CD14-positive monocyte (primary cell): ENCODE results near the gene LCN9. TPM values are rescaled to one million over a fixed set of nuclear protein-coding genes. Genes with fewer than 3 reads are reported as not detected.

ENCODE experiments used
- DNase-seq, 3 donors: peaks; one replicate each; pipeline ENCODE4 v3.0.0-alpha.2; 2011 to 2022
- H2AFZ ChIP-seq: 2 replicates; pipeline ENCODE4 v1.6.0; 2012; ENCODE audit warnings: mild to moderate bottlenecking, low read depth, low read length, inconsistent platforms; ENCODE audit not compliant: insufficient read depth, poor library complexity, severe bottlenecking
- H3K27ac ChIP-seq, 2 donors: 1 replicate in 1 of 2; 2 replicates in 1 of 2; pipeline ENCODE4 v1.5.1; 2012 to 2013; ENCODE audit warnings: low read length in 2 of 2, control low read depth in 1 of 2, inconsistent platforms in 1 of 2, low read depth in 1 of 2, mild to moderate bottlenecking in 1 of 2
- H3K27me3 ChIP-seq, 2 donors: one replicate each; pipeline versions ENCODE4 v1.6.0 to v1.6.1; 2011 to 2013; ENCODE audit warnings: low read length in 2 of 2; ENCODE audit not compliant: control insufficient read depth in 2 of 2, insufficient read depth in 2 of 2
- H3K36me3 ChIP-seq, 2 donors: replicated peaks in 1 of 2; 1 replicate in 1 of 2; 2 replicates in 1 of 2; pipeline versions ENCODE4 v1.5.1 to v1.6.1; 2012 to 2013; ENCODE audit warnings: low read length in 2 of 2, control low read depth in 1 of 2, inconsistent platforms in 1 of 2, mild to moderate bottlenecking in 1 of 2; ENCODE audit not compliant: insufficient read depth in 2 of 2, control insufficient read depth in 1 of 2
- H3K4me1 ChIP-seq, 2 donors: 1 replicate in 1 of 2; 2 replicates in 1 of 2; pipeline versions ENCODE4 v1.5.1 to v1.6.1; 2012 to 2013; ENCODE audit warnings: low read length in 2 of 2, control low read depth in 1 of 2, inconsistent platforms in 1 of 2, mild to moderate bottlenecking in 1 of 2, moderate library complexity in 1 of 2; ENCODE audit not compliant: insufficient read depth in 2 of 2, control insufficient read depth in 1 of 2
- H3K4me2 ChIP-seq: replicated peaks from 2 replicates; pipeline ENCODE3; 2012; ENCODE audit warnings: low read length, moderate library complexity, mild to moderate bottlenecking; ENCODE audit not compliant: poor library complexity, severe bottlenecking; ENCODE audit errors: extremely low read depth
- H3K4me3 ChIP-seq, 3 experiments: fragments of 200-600 bp in 1 of 3; sonication (generic) in 1 of 3; replicated peaks in 1 of 3; 1 replicate in 2 of 3; 2 replicates in 1 of 3; pipeline ENCODE4 v1.5.1; 2011 to 2013; ENCODE audit warnings: low read length in 3 of 3, mild to moderate bottlenecking in 3 of 3, control low read depth in 2 of 3, low read depth in 2 of 3, inconsistent platforms in 1 of 3, moderate library complexity in 1 of 3
- H3K79me2 ChIP-seq: 2 replicates; pipeline ENCODE4 v1.6.0; 2012; ENCODE audit warnings: mild to moderate bottlenecking, control low read depth, inconsistent platforms, low read length, moderate library complexity; ENCODE audit not compliant: insufficient read depth
- H3K9ac ChIP-seq: 2 replicates; pipeline ENCODE4 v1.6.0; 2017; ENCODE audit warnings: low read length, mild to moderate bottlenecking; ENCODE audit not compliant: insufficient read depth, poor library complexity, severe bottlenecking
- H3K9me3 ChIP-seq, 2 donors: replicated peaks in 1 of 2; 1 replicate in 1 of 2; 2 replicates in 1 of 2; pipeline versions ENCODE4 v1.5.1 to v1.6.1; 2012 to 2013; ENCODE audit warnings: low read length in 2 of 2, control low read depth in 1 of 2; ENCODE audit not compliant: control insufficient read depth in 1 of 2, insufficient read depth in 1 of 2
- H4K20me1 ChIP-seq: 2 replicates; pipeline ENCODE4 v1.6.0; 2012; ENCODE audit warnings: mild to moderate bottlenecking, low read length, control low read depth, moderate library complexity; ENCODE audit not compliant: insufficient read depth
- H3K27ac Mint-ChIP-seq, 7 donors: one replicate each; pipeline ENCODE4 v1.8.0; 2020; ENCODE audit warnings: mild to moderate bottlenecking in 7 of 7, mixed read lengths in 7 of 7, moderate library complexity in 6 of 7, inconsistent platforms in 2 of 7
- H3K27me3 Mint-ChIP-seq, 3 donors: one replicate each; pipeline ENCODE4 v1.8.0; 2021 to 2022; ENCODE audit warnings: low read depth in 3 of 3, mild to moderate bottlenecking in 3 of 3, mixed read lengths in 3 of 3, moderate library complexity in 3 of 3, inconsistent platforms in 1 of 3
- H3K36me3 Mint-ChIP-seq, 2 donors: one replicate each; pipeline ENCODE4 v1.8.0; 2020; ENCODE audit warnings: mixed read lengths in 2 of 2, inconsistent platforms in 1 of 2, mild to moderate bottlenecking in 1 of 2
- H3K4me1 Mint-ChIP-seq: one replicate; pipeline ENCODE4 v1.8.0; 2020; ENCODE audit warnings: mild to moderate bottlenecking, mixed read lengths
- H3K4me3 Mint-ChIP-seq, 2 donors: one replicate each; pipeline ENCODE4 v1.8.0; 2020; ENCODE audit warnings: mild to moderate bottlenecking in 2 of 2, mixed read lengths in 2 of 2, moderate library complexity in 1 of 2
- H3K9me3 Mint-ChIP-seq, 7 donors: one replicate each; pipeline ENCODE4 v1.8.0; 2020 to 2022; ENCODE audit warnings: mixed read lengths in 7 of 7, mild to moderate bottlenecking in 6 of 7, moderate library complexity in 6 of 7, inconsistent platforms in 2 of 7
- CTCF ChIP-seq: fragments of 200-600 bp; IDR thresholded peaks from one replicate; pipeline ENCODE4 v1.8.0; 2022; ENCODE audit warnings: antibody characterized with exemption, mild to moderate bottlenecking
- WGBS: methylation state at CpG from one replicate; pipeline ENCODE4 v1.1.5; 2013; ENCODE audit warnings: missing lambda C conversion rate; ENCODE audit not compliant: insufficient coverage; 5-methylcytosine and 5-hydroxymethylcytosine counted together
- intact Hi-C, 2 donors: fragments of 100-400 bp; cut with micrococcal nuclease; formaldehyde crosslinking; loops; one replicate each; pipeline versions ENCODE4 v1.15.0 to v1.15.1; 2023
- polyA plus RNA-seq, 3 donors: library from polyadenylated mRNA; depleted of rRNA in 1 of 3; unstranded in 2 of 3; stranded (reverse) in 1 of 3; fragments of 300-500 nt in 2 of 3; fragments of >200 nt in 1 of 3; fragmentation: Illumina TruSeq in 2 of 3; gene quantifications; 1 replicate in 2 of 3; 2 replicates in 1 of 3; pipeline ENCODE4 v1.2.3, GENCODE V29; 2012 to 2021

LCN9 gene
- polyA plus RNA-seq, 3 donors = not detected

- no peaks in the 10 kb centered on the region for H3K79me2 ChIP-seq
- no peaks in the 10 kb centered on the region for H3K36me3 Mint-ChIP-seq
- no peak overlapping the region for H3K4me2 ChIP-seq
- no peaks in the 10 kb centered on the region for H3K27me3 ChIP-seq
- no peak for TF ChIP-seq CTCF
- DNase-seq = no peak
- no peaks in the 10 kb centered on the region for H3K36me3 ChIP-seq
- H3K4me1 Mint-ChIP-seq = no peaks in the 10 kb centered on the region
- H3K4me1 ChIP-seq = no peaks in the 10 kb centered on the region
- H2AFZ ChIP-seq = no peak overlapping the region
- H3K9ac ChIP-seq = no peak overlapping the region
- no peak overlapping the region for H3K4me3 Mint-ChIP-seq
- H3K27ac ChIP-seq = no peak overlapping the region
- 92% methylated on average over 9 of the region's 10 CpGs for WGBS
- intact Hi-C loops = no loop called here
- H3K4me3 ChIP-seq = no peak overlapping the region
- no peak overlapping the region for H3K27ac Mint-ChIP-seq
- H3K9me3 Mint-ChIP-seq = peaks cover 0 to 2% (median 0%) of the 10 kb centered on the region in 7 donors
- H3K9me3 ChIP-seq = no peaks in the 10 kb centered on the region
- H4K20me1 ChIP-seq = no peaks in the 10 kb centered on the region
- H3K27me3 Mint-ChIP-seq = peaks cover 0 to 1% (median 0%) of the 10 kb centered on the region in 3 donors
Observed at GRCh38 chr9:135689011-135689410, 25.9 kb downstream of the LCN9 start.

GRCh38 chr9:135690836-135691570, 27.9 kb downstream of the LCN9 start:
- peaks cover 0 to 2% (median 0%) of the 10 kb centered on the region in 7 donors for H3K9me3 Mint-ChIP-seq
- no peak overlapping the region for H2AFZ ChIP-seq
- H3K4me3 Mint-ChIP-seq = no peak overlapping the region
- no peaks in the 10 kb centered on the region for H4K20me1 ChIP-seq
- H3K4me3 ChIP-seq = no peak overlapping the region
- TF ChIP-seq CTCF = no peak
- no peaks in the 10 kb centered on the region for H3K27me3 ChIP-seq
- no peak for DNase-seq
- H3K9me3 ChIP-seq = no peaks in the 10 kb centered on the region
- H3K4me1 ChIP-seq = no peaks in the 10 kb centered on the region
- H3K27ac ChIP-seq = no peak overlapping the region
- H3K4me2 ChIP-seq = no peak overlapping the region
- H3K27me3 Mint-ChIP-seq = peaks cover 0 to 3% (median 1%) of the 10 kb centered on the region in 3 donors
- intact Hi-C loops = no loop called here
- no peak overlapping the region for H3K27ac Mint-ChIP-seq
- no peak overlapping the region for H3K9ac ChIP-seq
- H3K36me3 Mint-ChIP-seq = no peaks in the 10 kb centered on the region
- no peaks in the 10 kb centered on the region for H3K4me1 Mint-ChIP-seq
- H3K36me3 ChIP-seq = no peaks in the 10 kb centered on the region
- no peaks in the 10 kb centered on the region for H3K79me2 ChIP-seq
- WGBS = 95% methylated on average over 14 of the region's 19 CpGs
